Non-pigmented ciliary epithelial cell (primary cell): ENCODE data around the gene SLC38A9.
"Not testable (repeated sequence)": the region's sequence is repeated elsewhere in the genome, so short reads cannot be mapped to it uniquely, and the experiment has no call there.

ENCODE experiments used
- DNase-seq: peaks from one replicate; pipeline ENCODE4 v3.0.0-alpha.2; 2010; ENCODE audit warnings: low read depth

The SLC38A9 gene

GRCh38 chr5:55712023-55712859, at the start of gene SLC38A9:
SLC38A9 (minus strand) TSS chr5:55712324; CDS start chr5:55697958, 14,366 bp downstream.
- peak; percentile 73 for DNase-seq

GRCh38 chr5:55761721-55762120, 49.6 kb upstream of the SLC38A9 start:
- DNase-seq: not testable (repeated sequence)

- no peak for DNase-seq
Observed at GRCh38 chr5:55758714-55759113, 46.6 kb upstream of the SLC38A9 start.

- DNase-seq: no peak
Observed at GRCh38 chr5:55758231-55758630, 46.1 kb upstream of the SLC38A9 start.

GRCh38 chr5:55750499-55750898, 38.4 kb upstream of the SLC38A9 start:
- DNase-seq: no peak

GRCh38 chr5:55750063-55750462, 37.9 kb upstream of the SLC38A9 start:
- no peak for DNase-seq

- DNase-seq: no peak
Observed at GRCh38 chr5:55749387-55749786, 37.3 kb upstream of the SLC38A9 start.

- DNase-seq: no peak
Observed at GRCh38 chr5:55747778-55748318, 35.7 kb upstream of the SLC38A9 start.

- no peak for DNase-seq
Observed at GRCh38 chr5:55742778-55743177, 30.7 kb upstream of the SLC38A9 start.

- DNase-seq: no peak
Observed at GRCh38 chr5:55737793-55738192, 25.7 kb upstream of the SLC38A9 start, which contains the start of gene DDX4. DDX4 (plus strand) TSS chr5:55738061; CDS start chr5:55738964, 903 bp downstream.

GRCh38 chr5:55734658-55735057, 22.5 kb upstream of the SLC38A9 start:
- DNase-seq: no peak

- no peak for DNase-seq
Observed at GRCh38 chr5:55732585-55732984, 20.5 kb upstream of the SLC38A9 start.

- DNase-seq: no peak
Observed at GRCh38 chr5:55731848-55732247, 19.7 kb upstream of the SLC38A9 start.

GRCh38 chr5:55724281-55724680, 12.2 kb upstream of the SLC38A9 start:
- no peak for DNase-seq

GRCh38 chr5:55720188-55720703, 8.1 kb upstream of the SLC38A9 start:
- no peak for DNase-seq

- not testable (repeated sequence) for DNase-seq
Observed at GRCh38 chr5:55719026-55719425, 6.9 kb upstream of the SLC38A9 start.

- no peak for DNase-seq
Observed at GRCh38 chr5:55715519-55716078, 3.5 kb upstream of the SLC38A9 start.

- DNase-seq: no peak
Observed at GRCh38 chr5:55714749-55715148, 2.6 kb upstream of the SLC38A9 start.

GRCh38 chr5:55714339-55714738, 2.2 kb upstream of the SLC38A9 start:
- no peak for DNase-seq

- no peak for DNase-seq
Observed at GRCh38 chr5:55713871-55714270, 1.7 kb upstream of the SLC38A9 start.

- no peak for DNase-seq
Observed at GRCh38 chr5:55711507-55712022, 559 bp downstream of the SLC38A9 start.

GRCh38 chr5:55708732-55709131, 3.4 kb downstream of the SLC38A9 start:
- DNase-seq: no peak

GRCh38 chr5:55706230-55706629, 5.9 kb downstream of the SLC38A9 start:
- no peak for DNase-seq
